Bladder microvascular endothelial cell (primary cell): ENCODE measurements around the gene TINCR. TPM values are rescaled to one million over a fixed set of nuclear protein-coding genes. Genes with fewer than 3 reads are reported as not detected.

Source experiments
- total RNA-seq: library from RNA; depleted of rRNA; stranded (reverse); fragments of >200 nt; gene quantifications from 2 replicates; pipeline ENCODE4 v1.2.3, GENCODE V29; 2014

TINCR gene
- 0.06 TPM in 1 of 2 replicates, not detected in the other for total RNA-seq

GRCh38 chr19:5567360-5567969 is at the start of gene TINCR:
TINCR (minus strand) TSS chr19:5567953.

Other genes starting within 250 kb of the TINCR start
- 2.8 and 28.1 TPM in 2 replicates for gene PTPRS, start 227.1 kb downstream of the TINCR start, total RNA-seq
- not detected in 2 replicates for gene ZNRF4, start 112.5 kb downstream of the TINCR start, total RNA-seq
- 21.0 and 59.6 TPM in 2 replicates for gene SAFB2, start 54.8 kb upstream of the TINCR start, total RNA-seq
- 44.5 and 85.1 TPM in 2 replicates for gene SAFB, start 55.1 kb upstream of the TINCR start, total RNA-seq
- gene MICOS13, start 112.6 kb upstream of the TINCR start, total RNA-seq: 23.2 and 39.2 TPM in 2 replicates
- gene HSD11B1L, start 113.1 kb upstream of the TINCR start, total RNA-seq: 6.3 and 8.1 TPM in 2 replicates
- gene RPL36, start 122.3 kb upstream of the TINCR start, total RNA-seq: 360 and 493 TPM in 2 replicates
- gene LONP1, start 152.2 kb upstream of the TINCR start, total RNA-seq: 58.9 and 92.1 TPM in 2 replicates
- not detected in 2 replicates for gene CATSPERD, start 152.7 kb upstream of the TINCR start, total RNA-seq
- 0.13 and 0.32 TPM in 2 replicates for gene PRR22, start 216.8 kb upstream of the TINCR start, total RNA-seq
- 21.2 and 23.5 TPM in 2 replicates for gene DUS3L, start 223.2 kb upstream of the TINCR start, total RNA-seq
- gene NRTN, start 237.1 kb upstream of the TINCR start, total RNA-seq: 0.25 and 0.32 TPM in 2 replicates